ENCODE results near the gene OCIAD1. TPM values are rescaled to one million over a fixed set of nuclear protein-coding genes. Genes with fewer than 3 reads are reported as not detected.

Gene OCIAD1
- 114 and 119 TPM in 2 replicates for total RNA-seq
- total RNA-seq (2013): 132 TPM
- 82.3 and 123 TPM in 2 replicates for polyA plus RNA-seq
- 23.1 and 48.4 TPM in 2 replicates for polyA minus RNA-seq

- TF ChIP-seq EZH2 (IDR thresholded peaks at IDR 0.05; ENCODE audit: borderline replicate concordance, insufficient read depth, low read depth, low read length, poor library complexity, severe bottlenecking) (no peak), CTCF (IDR thresholded peaks at IDR 0.05) (no peak)
- Mint-ChIP-seq H3K27ac (peak within 1 kb of the TSS; percentile 100), H3K9me3 (ENCODE audit: insufficient read depth) (no peaks in the 10 kb centered on the region), H3K4me1 (peaks cover 21% of the 10 kb centered on the region), H3K27me3 (no peaks in the 10 kb centered on the region), H3K4me3 (peak within 1 kb of the TSS; percentile 100)
- whole genome bisulfite sequencing (ENCODE audit: insufficient coverage): 0% methylated on average over 46 of the region's 56 CpGs
- POLR2A ChIA-PET: interaction anchor here (1.0 to 1.3 kb wide), 3 partner anchors 12 to 51 kb away, joined by 3 to 8 read pairs (median 5); partner anchors contain the start of gene FRYL
- peak; percentile 99 for DNase-seq
- Histone ChIP-seq H3K9ac (ENCODE audit: low read length) (peak within 1 kb of the TSS; percentile 98), H3K27me3 (replicated peaks in 1 of 4; ENCODE audit: control extremely low read depth in 1 of 4, control insufficient read depth in 3 of 4, insufficient read depth in 4 of 4, low read length in 3 of 4) (no peaks in the 10 kb centered on the region), H3K4me3 (ENCODE audit: control extremely low read depth in 1 of 5, extremely low read depth in 1 of 5, insufficient read depth in 1 of 5, low read depth in 2 of 5, low read length in 4 of 5) (peak within 1 kb of the TSS; percentile 81 to 99 (median 93)), H3K4me2 (replicated peaks; ENCODE audit: low read depth, low read length, poor library complexity, severe bottlenecking) (peak within 1 kb of the TSS; percentile 73), H3K9me3 (ENCODE audit: control extremely low read depth in 1 of 3, control insufficient read depth in 2 of 3, insufficient read depth in 1 of 3, low read length in 2 of 3) (no peaks in the 10 kb centered on the region), H3K27ac (ENCODE audit: low read length in 2 of 2) (peak within 1 kb of the TSS; percentile 96 to 98), H2AFZ (ENCODE audit: insufficient read depth, low read depth, low read length, poor library complexity, severe bottlenecking) (peak within 1 kb of the TSS; percentile 98), H4K20me1 (ENCODE audit: control insufficient read depth, insufficient read depth, low read length, poor library complexity, severe bottlenecking) (no peaks in the 10 kb centered on the region), H3K79me2 (ENCODE audit: control insufficient read depth, insufficient read depth, low read length) (peaks cover 48% of the 10 kb centered on the region), H3K36me3 (replicated peaks in 1 of 2; ENCODE audit: control extremely low read depth in 1 of 2, control insufficient read depth in 1 of 2, extremely low read depth in 1 of 2, insufficient read depth in 2 of 2, low read length in 1 of 2) (peaks cover 10 to 19% of the 10 kb centered on the region in 2 experiments), H3K4me1 (ENCODE audit: control insufficient read depth in 2 of 2, insufficient read depth in 2 of 2, low read length in 2 of 2) (peaks cover 16% of the 10 kb centered on the region in 2 donors)
- peak; percentile 95 for ATAC-seq (ENCODE audit: low read depth)
- CTCF ChIA-PET: interaction anchor here (0.6 kb wide), 1 partner anchor 252 kb away, joined by 3 read pairs; no protein-coding TSS in a partner anchor
- intact Hi-C loops (cut with micrococcal nuclease): loop anchor here (1.0 to 5.0 kb wide), 6 partner anchors 51 to 1368 kb away; partner anchors contain the start of genes COMMD8, FRYL, NFXL1 and OCIAD2
Measured at GRCh38 chr4:48830706-48831531, at the start of gene OCIAD1. OCIAD1 (plus strand) TSS chr4:48831088; CDS start chr4:48832625, 1,537 bp downstream.

GRCh38 chr4:48781968-48782367, 48.9 kb upstream of the OCIAD1 start:
- Mint-ChIP-seq H3K4me1 (peaks cover 25% of the 10 kb centered on the region), H3K4me3 (peak overlapping the region; percentile 23), H3K27me3 (no peaks in the 10 kb centered on the region), H3K27ac (no peak overlapping the region), H3K9me3 (ENCODE audit: insufficient read depth) (no peaks in the 10 kb centered on the region)
- ChIA-PET CTCF (interaction anchor here (2.5 kb wide), 1 partner anchor 203 kb away, joined by 9 read pairs; no protein-coding TSS in a partner anchor), POLR2A (no interaction called here)
- H4K20me1 ChIP-seq (ENCODE audit: control insufficient read depth, insufficient read depth, low read length, poor library complexity, severe bottlenecking): peaks cover 17% of the 10 kb centered on the region
- H3K27me3 ChIP-seq (replicated peaks in 1 of 4; ENCODE audit: control extremely low read depth in 1 of 4, control insufficient read depth in 3 of 4, insufficient read depth in 4 of 4, low read length in 3 of 4): no peaks in the 10 kb centered on the region
- peaks cover 24% of the 10 kb centered on the region for H3K79me2 ChIP-seq (ENCODE audit: control insufficient read depth, insufficient read depth, low read length)
- peaks cover 22 to 23% of the 10 kb centered on the region in 2 donors for H3K4me1 ChIP-seq (ENCODE audit: control insufficient read depth in 2 of 2, insufficient read depth in 2 of 2, low read length in 2 of 2)
- H3K9ac ChIP-seq (ENCODE audit: low read length): no peak overlapping the region
- ATAC-seq (ENCODE audit: low read depth) (no peak), DNase-seq (peak; percentile 25)
- intact Hi-C loops (cut with micrococcal nuclease): no loop called here
- no peak for TF ChIP-seq CTCF (IDR thresholded peaks at IDR 0.05)
- no peak for TF ChIP-seq EZH2 (IDR thresholded peaks at IDR 0.05; ENCODE audit: borderline replicate concordance, insufficient read depth, low read depth, low read length, poor library complexity, severe bottlenecking)
- peak overlapping the region in 1 of 2 donors; percentile 36 for H3K27ac ChIP-seq (ENCODE audit: low read length in 2 of 2)
- no peaks in the 10 kb centered on the region for H3K36me3 ChIP-seq (replicated peaks in 1 of 2; ENCODE audit: control extremely low read depth in 1 of 2, control insufficient read depth in 1 of 2, extremely low read depth in 1 of 2, insufficient read depth in 2 of 2, low read length in 1 of 2)
- no peak overlapping the region for H3K4me2 ChIP-seq (replicated peaks; ENCODE audit: low read depth, low read length, poor library complexity, severe bottlenecking)
- no peak overlapping the region for H3K4me3 ChIP-seq (ENCODE audit: control extremely low read depth in 1 of 5, extremely low read depth in 1 of 5, insufficient read depth in 1 of 5, low read depth in 2 of 5, low read length in 4 of 5)
- H2AFZ ChIP-seq (ENCODE audit: insufficient read depth, low read depth, low read length, poor library complexity, severe bottlenecking): peak overlapping the region; percentile 80
- H3K9me3 ChIP-seq (ENCODE audit: control extremely low read depth in 1 of 3, control insufficient read depth in 2 of 3, insufficient read depth in 1 of 3, low read length in 2 of 3): no peaks in the 10 kb centered on the region

All from B cell (primary cell).